Loucy (cell line): ENCODE results near the gene PMEL.
A peak's percentile ranks its signal among the peaks of the same experiment; 100 is the strongest.

Experiments used
- H2AFZ ChIP-seq: fragments of 200-600 bp; sonication (generic); 2 replicates; pipeline ENCODE4 v1.6.0; 2016; ENCODE audit warnings: antibody characterized with exemption, mild to moderate bottlenecking, low read length, moderate library complexity
- H3F3A ChIP-seq: fragments of 200-600 bp; 2 replicates; pipeline ENCODE4 v1.6.0; 2016; ENCODE audit warnings: antibody characterized with exemption, low read depth, mild to moderate bottlenecking
- H3K27me3 ChIP-seq: fragments of 200-600 bp; sonication (generic); 2 replicates; pipeline ENCODE4 v1.6.1; 2014; ENCODE audit warnings: low read length, mild to moderate bottlenecking; ENCODE audit not compliant: insufficient read depth, poor library complexity, severe bottlenecking
- H3K36me3 ChIP-seq: fragments of 200-600 bp; sonication (generic); 2 replicates; pipeline ENCODE4 v1.6.1; 2016; ENCODE audit warnings: low read length; ENCODE audit not compliant: insufficient read depth
- H3K4me1 ChIP-seq: fragments of 200-600 bp; sonication (generic); 2 replicates; pipeline ENCODE4 v1.5.1; 2014; ENCODE audit warnings: low read length, mild to moderate bottlenecking; ENCODE audit not compliant: insufficient read depth, poor library complexity, severe bottlenecking
- H3K4me2 ChIP-seq: fragments of 200-600 bp; sonication (generic); 2 replicates; pipeline ENCODE4 v1.6.0; 2014; ENCODE audit warnings: antibody characterized with exemption, low read length, low read depth, mild to moderate bottlenecking; ENCODE audit not compliant: poor library complexity, severe bottlenecking
- H3K4me3 ChIP-seq: fragments of 200-600 bp; sonication (generic); 2 replicates; pipeline ENCODE4 v1.5.1; 2014; ENCODE audit warnings: low read length, mild to moderate bottlenecking, mixed read lengths; ENCODE audit not compliant: poor library complexity, severe bottlenecking
- H3K79me2 ChIP-seq: fragments of 200-600 bp; sonication (generic); 2 replicates; pipeline ENCODE4 v1.6.1; 2014; ENCODE audit warnings: low read length; ENCODE audit not compliant: insufficient read depth
- H3K9ac ChIP-seq: fragments of 200-600 bp; sonication (generic); 2 replicates; pipeline ENCODE4 v1.6.0; 2014; ENCODE audit warnings: mild to moderate bottlenecking, low read depth, low read length, moderate library complexity; ENCODE audit not compliant: poor library complexity, severe bottlenecking
- H3K9me2 ChIP-seq: fragments of 200-600 bp; sonication (generic); replicated peaks from 2 replicates; pipeline ENCODE4 v1.6.1; 2016; ENCODE audit warnings: low read depth, low read length, mixed read lengths
- H3K9me3 ChIP-seq: fragments of 200-600 bp; sonication (generic); 2 replicates; pipeline ENCODE4 v1.6.1; 2014; ENCODE audit warnings: mild to moderate bottlenecking, antibody characterized with exemption, low read length, low read depth; ENCODE audit not compliant: insufficient read depth
- H4K20me1 ChIP-seq: fragments of 200-600 bp; sonication (generic); 2 replicates; pipeline ENCODE4 v1.6.0; 2014; ENCODE audit warnings: antibody characterized with exemption, low read length, mild to moderate bottlenecking; ENCODE audit not compliant: insufficient read depth, poor library complexity, severe bottlenecking
- EZH2phosphoT487 ChIP-seq: fragments of 200-600 bp; IDR thresholded peaks from 2 replicates; pipeline ENCODE4 v1.6.1; 2018; ENCODE audit warnings: antibody characterized with exemption, mild to moderate bottlenecking, moderate library complexity, borderline replicate concordance
- TF ChIP-seq, protein P1 (sequence below): fragments of 200-600 bp; sonication (generic); conservative IDR thresholded peaks from 2 replicates; pipeline ENCODE4 v1.5.1; 2014; ENCODE audit warnings: mild to moderate bottlenecking, antibody characterized with exemption, low read length

PMEL gene

DNA sequence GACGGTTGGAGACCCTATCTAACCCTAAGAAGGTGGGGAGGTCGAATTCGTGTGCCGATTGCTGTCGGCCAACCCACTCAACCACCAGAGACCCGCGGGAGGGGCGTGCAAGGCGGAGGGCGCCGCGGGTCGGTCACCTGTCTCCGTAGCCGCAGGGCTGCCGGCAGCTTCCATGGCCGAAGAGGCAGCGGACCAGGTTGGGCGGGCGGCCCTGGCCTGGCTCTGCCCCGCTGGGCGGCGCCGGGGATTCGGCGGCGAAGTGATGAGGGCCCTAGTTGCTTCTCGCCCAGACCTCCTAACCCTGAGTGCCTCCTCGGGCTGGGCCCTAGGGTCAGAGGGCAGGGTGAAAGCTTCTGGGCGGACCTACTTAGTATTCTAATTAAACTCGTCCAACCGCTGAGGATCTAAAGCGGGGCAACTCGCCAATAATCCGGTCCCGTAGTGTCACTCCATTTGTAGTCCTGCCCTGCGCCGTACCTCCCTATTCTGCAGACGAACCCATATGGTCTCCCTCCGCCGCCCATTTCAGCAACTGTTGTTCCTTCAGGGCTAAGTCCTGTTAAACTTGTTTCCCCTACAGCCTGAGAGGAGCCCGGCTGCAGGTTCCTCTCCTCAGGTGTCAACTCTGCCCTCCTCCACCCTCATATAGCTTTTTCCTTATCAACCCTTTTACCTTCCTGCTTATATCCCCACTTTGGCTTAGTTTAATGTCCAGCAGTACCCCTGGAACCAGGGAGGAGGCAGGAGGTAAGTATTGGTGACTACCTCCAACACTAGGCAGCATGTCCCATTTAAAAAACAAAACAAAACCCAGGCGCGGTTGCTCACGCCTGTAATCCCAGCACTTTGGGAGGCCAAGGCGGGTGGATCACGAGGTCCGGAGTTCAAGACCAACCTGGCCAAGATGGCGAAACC is 38.0 kb downstream of the PMEL start, which contains the start of gene PYM1:
Gene PYM1 (minus strand): TSS at position 307 of the 915 bp plus-strand sequence. CDS start 133 bp downstream, at position 174.
- peak within 1 kb of the TSS; percentile 96 for H3K4me2 ChIP-seq
- H3F3A ChIP-seq = peaks cover 23% of the 10 kb centered on the region
- H3K9me2 ChIP-seq = no peaks in the 10 kb centered on the region
- peak within 1 kb of the TSS; percentile 64 for H2AFZ ChIP-seq
- no peaks in the 10 kb centered on the region for H3K9me3 ChIP-seq
- TF ChIP-seq, protein P1, sequence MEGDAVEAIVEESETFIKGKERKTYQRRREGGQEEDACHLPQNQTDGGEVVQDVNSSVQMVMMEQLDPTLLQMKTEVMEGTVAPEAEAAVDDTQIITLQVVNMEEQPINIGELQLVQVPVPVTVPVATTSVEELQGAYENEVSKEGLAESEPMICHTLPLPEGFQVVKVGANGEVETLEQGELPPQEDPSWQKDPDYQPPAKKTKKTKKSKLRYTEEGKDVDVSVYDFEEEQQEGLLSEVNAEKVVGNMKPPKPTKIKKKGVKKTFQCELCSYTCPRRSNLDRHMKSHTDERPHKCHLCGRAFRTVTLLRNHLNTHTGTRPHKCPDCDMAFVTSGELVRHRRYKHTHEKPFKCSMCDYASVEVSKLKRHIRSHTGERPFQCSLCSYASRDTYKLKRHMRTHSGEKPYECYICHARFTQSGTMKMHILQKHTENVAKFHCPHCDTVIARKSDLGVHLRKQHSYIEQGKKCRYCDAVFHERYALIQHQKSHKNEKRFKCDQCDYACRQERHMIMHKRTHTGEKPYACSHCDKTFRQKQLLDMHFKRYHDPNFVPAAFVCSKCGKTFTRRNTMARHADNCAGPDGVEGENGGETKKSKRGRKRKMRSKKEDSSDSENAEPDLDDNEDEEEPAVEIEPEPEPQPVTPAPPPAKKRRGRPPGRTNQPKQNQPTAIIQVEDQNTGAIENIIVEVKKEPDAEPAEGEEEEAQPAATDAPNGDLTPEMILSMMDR = no peak
- no peak for TF ChIP-seq EZH2phosphoT487
- no peaks in the 10 kb centered on the region for H3K27me3 ChIP-seq
- H3K4me1 ChIP-seq = peaks cover 49% of the 10 kb centered on the region
- peaks cover 4% of the 10 kb centered on the region for H4K20me1 ChIP-seq
- H3K9ac ChIP-seq = peak within 1 kb of the TSS; percentile 98
- peak within 1 kb of the TSS; percentile 100 for H3K4me3 ChIP-seq
- peaks cover 68% of the 10 kb centered on the region for H3K79me2 ChIP-seq
- no peaks in the 10 kb centered on the region for H3K36me3 ChIP-seq

DNA sequence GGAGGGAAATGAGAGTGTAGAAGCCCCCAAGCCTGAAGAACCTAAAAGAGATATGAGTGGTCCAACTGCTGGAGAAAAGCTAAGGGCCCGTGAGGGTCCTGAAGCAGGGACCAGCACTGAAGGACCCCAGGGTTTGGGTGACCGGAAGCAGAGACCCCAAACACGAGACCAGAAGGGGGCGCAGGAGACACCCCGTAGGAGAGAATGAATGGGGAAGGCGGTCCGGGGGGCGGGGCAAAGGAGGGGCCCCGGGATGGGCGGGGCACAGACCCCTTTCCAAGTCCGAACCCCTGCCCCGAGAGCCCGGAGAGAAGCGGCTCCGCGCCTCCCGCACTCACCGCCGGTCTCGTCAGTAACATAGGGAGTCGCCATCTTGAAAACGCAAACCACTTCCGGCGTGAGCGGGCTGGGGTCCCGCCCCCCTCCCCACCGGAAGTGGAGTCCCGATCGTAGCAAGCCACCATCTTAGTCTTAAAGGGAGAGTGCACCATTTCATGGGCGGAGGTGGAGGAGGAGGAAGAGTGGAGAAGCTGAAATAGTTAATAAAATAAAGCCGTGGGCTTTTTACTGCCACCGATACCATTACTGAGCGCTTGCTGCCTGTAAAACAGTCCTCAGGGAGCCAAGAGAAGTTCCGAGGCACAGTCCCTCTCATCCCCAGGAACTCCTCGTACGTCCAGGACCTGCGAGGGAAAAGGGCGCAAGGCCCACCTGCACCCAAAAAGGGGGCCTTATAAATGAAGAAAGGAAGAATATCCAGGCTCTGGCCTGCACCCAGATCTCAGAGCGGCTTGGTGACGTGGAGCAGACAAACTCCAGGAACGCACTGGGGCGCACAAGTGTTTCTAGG is 38.9 kb downstream of the PMEL start:
- peaks cover 44% of the 10 kb centered on the region for H3K4me1 ChIP-seq
- H3K9me3 ChIP-seq = no peaks in the 10 kb centered on the region
- H3K9ac ChIP-seq = peak overlapping the region; percentile 98
- H3K79me2 ChIP-seq = peaks cover 68% of the 10 kb centered on the region
- H3K4me2 ChIP-seq = peak overlapping the region; percentile 96
- H3K36me3 ChIP-seq = no peaks in the 10 kb centered on the region
- H3K9me2 ChIP-seq = no peaks in the 10 kb centered on the region
- peaks cover 23% of the 10 kb centered on the region for H3F3A ChIP-seq
- peak overlapping the region; percentile 64 for H2AFZ ChIP-seq
- peaks cover 8% of the 10 kb centered on the region for H4K20me1 ChIP-seq
- TF ChIP-seq, protein P1 = peak; percentile 83
- TF ChIP-seq EZH2phosphoT487 = no peak
- H3K4me3 ChIP-seq = peak overlapping the region; percentile 100
- no peaks in the 10 kb centered on the region for H3K27me3 ChIP-seq

DNA sequence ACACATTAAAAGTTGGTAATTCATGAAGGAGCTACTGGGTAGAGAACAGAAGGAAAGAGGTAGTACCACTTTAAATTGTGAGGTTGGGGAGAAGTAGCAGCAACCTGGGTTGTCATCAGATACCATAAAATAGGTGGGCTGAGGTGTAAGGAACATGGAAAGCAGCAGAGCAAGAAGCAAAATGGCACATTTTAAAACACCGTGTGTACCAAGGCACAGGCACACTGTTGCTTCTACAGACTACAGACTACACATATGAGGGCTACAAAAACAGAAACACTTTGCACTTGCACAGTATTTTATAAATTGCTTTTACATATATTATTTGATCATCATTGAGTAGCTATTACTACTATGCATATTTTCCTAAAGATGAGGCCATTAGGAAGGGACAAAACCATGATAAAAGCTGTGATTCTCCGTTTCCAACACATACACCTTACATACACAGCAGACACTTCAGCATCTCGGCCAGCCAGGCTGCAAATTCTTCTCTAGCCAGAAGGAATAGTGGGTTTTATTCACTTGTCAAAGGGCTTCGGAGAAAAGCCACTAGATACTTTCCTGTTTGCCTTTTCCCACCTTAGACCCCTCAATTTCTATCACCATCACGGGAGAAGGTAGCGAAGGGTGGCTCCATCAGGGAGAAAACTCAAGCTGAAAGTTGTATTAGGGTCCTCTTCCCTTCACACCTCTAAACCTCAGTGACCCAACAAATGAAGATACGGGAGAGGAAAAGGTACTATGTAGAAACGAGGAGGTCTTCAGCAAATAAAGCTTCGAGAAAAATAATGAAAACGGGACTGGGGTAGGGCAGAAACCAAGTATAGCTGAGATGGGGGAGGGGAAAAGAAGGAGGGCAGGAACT is 39.7 kb downstream of the PMEL start:
- Histone ChIP-seq H3K36me3 (no peaks in the 10 kb centered on the region), H4K20me1 (peaks cover 17% of the 10 kb centered on the region), H3K4me1 (peaks cover 46% of the 10 kb centered on the region), H3K9me2 (no peaks in the 10 kb centered on the region), H3K4me2 (peak overlapping the region; percentile 96), H3K9ac (peak overlapping the region; percentile 98), H3K9me3 (no peaks in the 10 kb centered on the region), H3K4me3 (peak overlapping the region; percentile 100), H3K27me3 (no peaks in the 10 kb centered on the region), H3K79me2 (peaks cover 64% of the 10 kb centered on the region), H2AFZ (peak overlapping the region; percentile 64), H3F3A (peaks cover 23% of the 10 kb centered on the region)
- TF ChIP-seq, protein P1 = no peak
- no peak for TF ChIP-seq EZH2phosphoT487
